Measurements from ENCODE around the gene MAGI2.
"Not testable (repeated sequence)": the region's sequence is repeated elsewhere in the genome, so short reads cannot be mapped to it uniquely, and the experiment has no call there.

The MAGI2 gene

DNA sequence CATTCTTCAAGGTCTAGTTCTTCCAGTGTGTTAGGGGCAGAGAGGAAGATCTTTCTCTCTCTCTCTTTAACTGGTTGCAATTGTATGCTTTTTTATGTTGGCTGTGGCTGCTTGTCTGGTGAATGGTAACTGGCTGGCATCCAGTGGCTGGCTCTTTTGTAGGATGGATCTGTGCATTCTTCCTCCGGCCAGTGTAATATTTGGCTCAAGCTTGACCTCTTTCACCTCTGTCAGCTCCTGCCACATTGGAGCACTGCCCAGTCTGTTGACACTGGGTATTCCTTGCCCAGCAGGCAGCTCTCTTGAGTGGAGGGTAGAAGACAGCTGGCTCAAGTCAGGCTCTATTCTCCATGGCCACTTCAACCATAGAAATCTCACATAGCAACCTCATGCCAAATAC, 1126.6 kb downstream of the MAGI2 start:
- DNase-seq = no peak

DNA sequence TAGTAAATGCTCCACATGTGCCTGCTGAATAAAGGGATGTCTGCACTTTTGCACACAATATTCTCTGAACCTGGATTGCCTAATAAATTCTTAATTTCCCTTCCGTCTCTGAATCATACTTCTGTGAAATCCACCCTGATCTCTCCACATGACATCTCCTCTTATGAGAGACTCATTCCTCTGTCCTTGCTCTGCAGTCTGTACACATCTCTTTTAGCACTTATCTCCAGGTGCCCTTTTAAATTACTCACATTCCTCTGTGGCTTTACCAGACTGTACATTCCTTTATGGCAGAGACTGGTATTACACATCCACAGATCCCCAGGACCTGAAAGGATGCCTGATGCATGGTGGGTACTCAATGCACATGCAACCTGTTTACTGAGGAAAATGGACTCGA, 1127.3 kb downstream of the MAGI2 start:
- no peak for DNase-seq

DNA sequence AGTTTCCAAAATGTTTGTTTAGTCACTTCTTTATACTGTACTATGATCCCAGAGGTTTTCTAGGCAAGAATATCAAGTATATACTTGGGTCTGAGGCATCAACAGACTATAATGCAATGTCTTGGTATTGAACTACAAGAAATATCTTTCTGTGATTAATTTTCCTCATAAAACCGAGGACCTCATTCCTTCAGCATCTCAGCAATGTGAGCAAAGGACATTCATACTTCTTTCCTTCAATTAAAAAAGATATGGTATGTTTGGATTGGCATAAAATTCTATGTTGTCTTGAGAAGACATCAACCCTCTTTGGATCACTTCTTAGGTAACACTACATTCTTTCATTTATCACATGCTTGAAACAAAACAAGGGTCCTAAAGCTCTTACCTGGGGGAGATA, 1130.3 kb downstream of the MAGI2 start:
- no peak for DNase-seq

DNA sequence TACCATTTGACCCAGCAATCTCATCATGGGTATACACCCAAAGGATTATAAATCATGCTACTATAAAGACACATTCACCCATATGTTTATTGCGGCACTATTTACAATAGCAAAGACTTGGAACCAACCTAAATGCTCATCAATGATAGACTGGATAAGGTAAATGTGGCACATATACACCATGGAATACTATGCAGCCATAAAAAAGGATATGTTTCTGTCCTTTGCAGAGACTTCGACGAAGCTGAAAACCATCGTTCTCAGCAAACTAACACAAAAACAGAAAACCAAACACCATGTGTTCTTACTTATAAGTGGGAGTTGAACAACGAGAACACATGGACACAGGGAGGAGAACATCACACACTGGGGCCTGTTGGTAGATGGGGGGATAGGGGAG, 1131.2 kb downstream of the MAGI2 start:
- not testable (repeated sequence) for DNase-seq

DNA sequence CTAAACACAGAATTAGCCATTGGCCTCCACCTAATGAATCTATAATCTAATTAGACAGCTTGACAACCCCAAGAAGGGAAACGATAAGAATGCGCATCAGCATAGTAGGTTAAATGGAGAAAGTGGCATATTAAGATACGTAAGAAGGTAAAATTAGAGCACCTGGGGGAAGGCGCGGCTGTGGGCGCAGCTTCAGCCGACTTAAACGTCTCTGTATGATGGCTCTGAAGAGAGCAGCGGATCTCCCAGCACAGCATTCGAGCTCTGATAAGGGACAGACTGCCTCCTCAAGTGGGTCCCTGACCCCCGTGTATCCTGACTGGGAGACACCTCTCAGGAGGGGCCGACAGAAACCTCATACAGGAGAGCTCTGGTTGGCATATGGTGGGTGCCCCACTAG, 1136.1 kb downstream of the MAGI2 start:
- DNase-seq = no peak

DNA sequence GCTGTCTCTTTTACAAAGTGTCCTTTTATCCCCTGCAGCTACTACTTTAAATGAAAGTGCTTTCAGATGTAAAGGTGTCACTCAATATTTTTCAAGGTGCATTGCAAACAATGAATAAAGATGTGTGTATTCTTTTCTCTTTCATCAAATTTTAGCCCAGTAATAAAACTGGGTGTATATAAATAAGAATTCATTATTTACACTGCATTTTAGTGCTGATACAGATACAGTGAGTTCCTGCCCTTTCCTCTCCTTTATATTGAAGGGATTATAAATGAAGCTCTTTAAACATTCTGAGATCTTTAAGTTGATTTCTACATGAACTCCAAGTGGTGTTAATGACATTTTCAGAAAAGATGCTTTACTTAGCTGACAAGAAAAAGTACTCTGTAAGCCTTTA, 1137.4 kb downstream of the MAGI2 start:
- DNase-seq = no peak

DNA sequence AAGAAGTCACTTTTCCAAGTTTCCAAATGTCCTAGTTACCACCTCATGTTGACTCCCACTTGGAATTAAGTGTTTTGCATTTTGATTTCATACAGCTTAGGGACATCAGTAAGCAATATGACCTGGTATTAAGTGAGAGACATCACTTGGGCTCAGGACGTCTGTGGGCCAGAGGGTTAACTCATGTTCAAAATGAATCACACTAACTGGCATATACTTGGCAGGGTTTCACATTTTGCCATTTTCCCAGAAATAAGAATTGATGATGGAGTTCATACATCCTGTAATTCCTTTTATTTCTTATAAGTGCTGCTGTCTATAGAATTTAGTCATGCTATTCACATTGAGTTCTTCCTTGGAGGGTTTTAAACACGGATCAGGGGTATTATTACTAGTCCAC, 1138.3 kb downstream of the MAGI2 start:
- DNase-seq = no peak

DNA sequence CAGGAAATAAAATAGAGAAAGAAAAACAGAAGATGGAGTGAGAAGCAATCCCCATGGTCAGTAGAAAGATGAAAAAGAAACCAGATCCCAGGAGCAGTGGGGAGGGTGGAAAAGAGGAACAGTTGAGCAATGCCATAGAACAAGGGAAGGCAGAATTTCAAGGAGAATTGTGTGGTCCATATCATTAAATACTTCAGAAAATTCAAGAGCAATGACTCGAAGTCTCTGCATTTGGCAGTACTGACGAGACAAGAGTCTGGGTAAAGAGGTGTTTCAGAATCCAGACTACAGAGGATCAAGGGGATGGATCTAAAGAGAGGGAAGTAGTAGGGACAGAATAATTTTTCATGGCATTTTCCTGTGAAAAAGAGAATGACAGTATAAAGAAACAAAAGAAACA, 1142.3 kb downstream of the MAGI2 start:
- no peak for DNase-seq

DNA sequence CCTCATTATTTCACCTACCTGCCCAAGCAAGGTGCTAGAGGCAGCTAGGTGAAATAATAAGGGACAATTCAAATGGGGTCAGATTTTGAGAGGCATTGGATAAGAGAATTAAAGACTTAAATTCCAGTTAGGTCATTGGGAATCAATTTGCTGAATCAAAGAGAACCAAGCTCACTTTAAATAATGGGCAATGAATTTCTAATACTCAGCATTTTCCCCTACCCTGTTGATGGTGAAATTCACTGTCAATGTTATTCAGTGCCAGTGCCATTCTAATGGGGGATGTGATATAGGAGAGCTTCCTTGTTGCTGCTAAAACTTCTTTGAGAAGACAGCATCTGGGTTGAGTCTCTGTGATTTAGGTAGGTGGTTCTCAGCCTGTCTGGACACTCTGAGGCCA, 1145.6 kb downstream of the MAGI2 start:
- DNase-seq = no peak

DNA sequence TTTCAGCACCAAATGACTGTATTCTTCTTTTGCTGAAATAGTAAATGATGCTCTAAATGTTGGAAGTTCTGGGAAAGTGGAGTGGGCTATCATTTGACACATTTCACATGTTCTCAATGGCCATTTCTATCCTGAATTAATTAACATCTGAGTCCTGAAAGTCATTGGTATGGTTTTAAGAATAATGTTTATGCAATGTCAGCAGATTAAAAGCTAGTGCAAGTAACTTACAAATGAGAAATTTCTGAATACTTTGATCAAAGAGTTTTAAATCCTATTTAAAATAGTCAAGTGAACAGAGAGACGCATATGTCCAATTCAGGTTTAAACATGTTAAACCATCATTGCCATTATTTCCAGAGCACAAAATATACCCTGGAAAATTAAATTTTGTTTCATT, 1146.8 kb downstream of the MAGI2 start:
- no peak for DNase-seq

DNA sequence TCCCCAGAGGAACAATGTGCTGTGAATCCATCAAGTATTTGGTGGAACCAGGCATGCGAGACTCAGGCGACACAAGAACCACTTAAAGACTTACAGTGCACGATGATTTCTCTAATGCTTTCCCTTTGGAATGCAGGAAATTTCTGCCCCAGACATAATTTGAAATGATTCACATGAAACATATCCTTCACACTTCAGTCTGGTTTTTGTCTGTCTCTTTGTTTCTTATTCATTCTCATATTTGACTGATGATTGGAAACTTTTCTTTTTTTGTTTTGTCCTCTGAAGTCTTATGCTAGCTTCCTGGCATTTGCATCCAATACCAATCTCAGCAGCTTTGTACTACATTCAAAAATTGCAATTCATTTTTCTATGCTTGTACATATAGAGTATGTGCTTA, 1152.1 kb downstream of the MAGI2 start:
- no peak for DNase-seq

DNA sequence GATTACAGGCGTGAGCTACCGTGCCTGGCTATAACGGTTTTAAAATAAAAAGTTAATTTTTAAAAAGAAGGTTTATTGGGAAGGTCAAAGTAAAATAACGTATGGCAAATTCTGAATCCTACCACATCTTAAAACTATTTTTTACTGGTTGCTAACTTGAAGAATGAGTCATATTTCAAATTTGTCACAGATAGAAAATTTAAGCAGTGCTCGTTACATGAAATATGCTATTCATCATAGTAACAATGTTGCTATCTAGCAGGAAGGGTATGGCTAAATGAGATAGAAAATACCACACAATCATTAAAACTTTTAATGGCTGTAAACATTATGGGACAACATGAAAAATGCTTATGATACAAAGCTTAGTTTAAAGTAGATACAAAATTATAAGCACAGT, 1154.4 kb downstream of the MAGI2 start:
- no peak for DNase-seq

DNA sequence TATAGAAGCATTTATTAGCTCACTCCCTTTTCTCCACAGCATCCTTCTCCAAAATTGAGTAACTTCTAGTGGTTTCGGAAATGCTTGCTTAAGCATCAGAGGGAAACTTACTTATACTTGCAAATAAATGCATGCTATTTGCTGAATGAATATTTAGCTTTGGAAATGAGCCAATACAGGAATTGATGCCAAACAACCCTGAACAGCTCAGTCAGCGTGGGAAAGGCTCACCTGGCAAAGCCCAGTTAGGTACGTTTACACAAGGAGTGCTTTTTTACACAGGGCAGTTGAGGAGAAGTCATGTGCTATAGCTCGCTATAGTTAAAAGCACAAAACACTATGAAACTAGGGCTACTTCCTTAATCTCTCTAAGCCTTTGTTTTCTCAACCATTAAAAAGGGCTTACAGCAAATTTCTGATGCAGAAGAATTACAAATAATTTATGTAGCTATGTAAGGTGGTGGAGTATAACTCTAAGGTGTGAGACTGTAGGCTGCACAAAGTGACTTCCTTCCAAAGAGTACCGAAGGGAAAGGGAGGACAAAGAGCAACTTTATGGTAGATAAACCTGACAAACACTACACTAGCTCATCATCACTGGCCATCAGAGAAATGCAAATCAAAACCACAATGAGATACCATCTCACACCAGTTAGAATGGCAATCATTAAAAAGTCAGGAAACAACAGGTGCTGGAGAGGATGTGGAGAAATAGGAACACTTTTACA, 1156.7 kb downstream of the MAGI2 start:
- no peak for DNase-seq

DNA sequence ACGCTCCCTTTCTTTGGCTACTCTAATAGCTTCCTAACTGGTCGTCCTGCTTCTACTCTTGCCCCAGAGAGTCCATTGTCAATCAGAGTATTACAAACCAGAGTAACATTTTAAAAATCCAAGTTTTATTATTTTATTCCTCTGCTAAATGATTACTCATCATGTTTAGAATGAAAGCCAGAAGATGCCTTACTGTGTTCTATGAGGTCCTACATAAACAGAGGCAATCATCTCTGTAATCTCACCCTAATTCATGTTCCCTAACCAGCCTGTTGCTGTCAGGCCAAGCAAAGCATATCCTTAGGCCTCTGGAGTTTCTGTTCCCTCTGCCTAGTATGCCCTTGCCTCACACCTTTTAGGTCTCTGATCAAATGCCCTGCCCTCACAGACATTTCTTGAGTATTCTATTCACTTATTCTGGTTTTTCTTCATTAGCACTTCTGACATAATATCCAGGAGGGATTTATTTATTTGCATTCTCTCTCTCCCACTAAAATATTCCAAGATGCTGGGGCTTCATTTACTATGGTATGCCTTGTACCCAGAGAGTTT, 1157.3 kb downstream of the MAGI2 start:
- no peak for DNase-seq

DNA sequence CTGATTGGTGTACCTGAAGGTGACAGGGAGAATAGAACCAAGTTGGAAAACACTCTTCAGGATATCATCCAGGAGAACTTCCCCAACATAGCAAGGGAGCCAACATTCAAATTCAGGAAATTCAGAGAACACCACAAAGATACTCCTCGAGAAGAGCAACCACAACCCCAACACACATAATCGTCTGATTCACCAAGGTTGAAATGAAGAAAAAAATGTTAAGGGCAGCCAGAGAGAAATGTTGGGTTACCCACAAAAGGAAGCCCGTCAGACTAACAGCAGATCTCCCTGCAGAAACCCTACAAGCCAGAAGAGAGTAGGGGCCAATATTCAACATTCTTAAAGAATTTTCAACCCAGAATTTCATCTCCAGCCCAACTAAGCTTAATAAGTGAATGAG, 1164.0 kb downstream of the MAGI2 start:
- not testable (repeated sequence) for DNase-seq

DNA sequence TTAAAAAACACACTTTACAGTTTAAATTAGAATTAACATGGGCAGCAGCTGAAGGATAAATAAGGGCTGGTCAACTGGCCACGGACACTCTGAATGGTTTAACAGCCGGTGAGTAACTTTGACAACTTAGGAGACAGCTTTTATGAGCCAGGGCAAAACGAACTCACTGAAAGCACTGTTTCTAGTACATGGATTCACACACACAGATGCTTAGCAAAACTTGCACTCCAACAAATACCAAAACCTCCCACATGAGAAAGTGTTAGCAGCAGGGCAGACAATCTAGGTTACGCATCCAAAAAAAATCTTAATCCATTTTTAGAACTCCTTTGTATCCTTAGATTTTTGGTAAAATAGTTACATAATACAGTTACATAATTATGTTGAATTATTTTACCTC, 1168.5 kb downstream of the MAGI2 start:
- no peak for DNase-seq

DNA sequence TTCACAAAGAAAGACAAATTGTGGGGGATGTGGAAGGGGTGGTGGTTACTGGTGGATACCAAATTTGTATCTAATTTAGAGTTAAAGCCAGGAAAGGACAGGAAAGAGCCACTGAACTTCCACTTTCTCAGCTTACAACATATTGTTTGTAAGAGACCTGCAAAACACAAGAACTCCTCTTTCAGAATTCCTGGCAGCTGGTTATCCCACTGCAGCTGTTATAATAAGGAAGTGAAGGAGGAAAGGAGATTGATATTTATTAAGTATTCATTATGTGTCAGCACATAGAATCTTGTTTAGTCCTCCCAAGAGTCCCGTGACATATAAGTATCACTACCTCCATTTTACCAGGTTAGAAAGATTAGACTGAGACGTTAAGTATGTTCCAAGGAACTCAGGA, 1173.2 kb downstream of the MAGI2 start:
- no peak for DNase-seq

DNA sequence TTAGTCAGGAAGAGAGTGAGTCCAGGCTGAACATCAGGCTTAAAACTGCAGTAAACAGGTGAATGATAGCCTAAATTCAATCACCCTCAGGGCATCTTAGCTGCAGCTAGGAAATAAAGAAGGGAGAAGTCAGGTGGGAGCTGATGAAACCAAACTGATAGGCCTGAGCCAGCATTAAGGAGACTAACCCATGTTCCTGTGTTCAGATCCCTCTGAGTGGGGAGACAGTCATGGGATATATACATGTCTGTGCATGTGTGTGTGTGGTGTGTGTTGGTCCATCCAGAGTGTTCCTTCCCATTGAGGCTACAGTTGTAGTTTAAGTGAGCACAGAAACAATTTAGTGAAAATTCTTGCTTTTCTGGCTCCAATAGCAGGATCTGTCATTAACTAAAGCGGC, 1174.0 kb downstream of the MAGI2 start:
- no peak for DNase-seq

DNA sequence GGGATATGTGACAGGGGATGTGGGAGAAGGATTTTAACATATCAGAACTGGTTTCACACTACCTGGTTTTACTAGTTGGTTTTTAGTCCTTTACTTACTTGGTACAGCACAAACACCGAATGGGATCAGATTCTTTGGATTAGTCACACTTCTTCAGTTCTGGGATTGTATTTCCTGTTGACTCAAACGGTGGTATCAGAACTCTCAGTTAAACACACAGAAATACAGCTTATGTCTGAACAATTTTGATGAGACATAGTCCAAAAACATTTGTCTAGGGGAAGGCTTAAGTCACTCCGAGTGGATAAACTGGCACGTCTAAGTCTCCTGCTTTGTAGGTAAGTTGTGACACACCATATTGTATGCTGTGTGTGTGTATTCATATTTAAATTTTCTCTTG, 1174.4 kb downstream of the MAGI2 start:
- no peak for DNase-seq

DNA sequence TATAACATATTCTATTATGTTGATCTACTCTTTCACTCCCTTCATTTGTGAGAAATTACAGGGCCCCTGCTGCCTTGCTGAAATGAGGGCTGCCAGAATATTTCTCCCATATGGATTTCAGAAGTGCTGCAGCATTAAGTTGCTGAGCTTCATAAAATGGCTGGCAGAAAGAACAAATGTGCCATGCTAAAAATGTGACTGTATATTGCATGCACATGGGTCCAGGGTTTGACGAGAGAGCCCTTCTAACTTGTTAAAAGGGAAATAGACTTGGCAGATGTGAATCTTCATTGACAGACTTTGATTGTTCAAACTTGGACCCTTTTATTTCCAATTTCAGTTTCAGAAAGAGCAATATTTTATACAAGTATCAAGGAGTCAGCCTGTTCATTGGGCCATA, 1186.3 kb downstream of the MAGI2 start:
- DNase-seq = no peak

DNA sequence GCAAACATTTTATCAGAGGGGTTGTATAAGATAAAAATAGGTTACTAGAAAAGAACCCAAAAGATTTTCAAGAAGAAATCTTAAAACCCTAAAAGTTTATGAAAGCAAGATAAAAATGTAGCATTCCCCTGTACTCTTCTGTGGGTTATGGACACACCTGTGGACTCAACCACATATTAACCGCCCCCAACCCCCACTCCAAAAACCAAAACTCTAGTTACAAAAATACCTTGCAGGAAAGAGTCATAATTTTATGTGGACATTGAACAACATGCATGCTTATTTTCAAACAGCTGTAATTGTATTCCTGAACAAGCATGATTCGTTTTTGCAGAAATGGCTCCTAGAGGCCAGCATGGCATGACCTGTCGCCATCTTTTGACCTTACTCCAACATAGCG, 1188.0 kb downstream of the MAGI2 start:
- DNase-seq = no peak

DNA sequence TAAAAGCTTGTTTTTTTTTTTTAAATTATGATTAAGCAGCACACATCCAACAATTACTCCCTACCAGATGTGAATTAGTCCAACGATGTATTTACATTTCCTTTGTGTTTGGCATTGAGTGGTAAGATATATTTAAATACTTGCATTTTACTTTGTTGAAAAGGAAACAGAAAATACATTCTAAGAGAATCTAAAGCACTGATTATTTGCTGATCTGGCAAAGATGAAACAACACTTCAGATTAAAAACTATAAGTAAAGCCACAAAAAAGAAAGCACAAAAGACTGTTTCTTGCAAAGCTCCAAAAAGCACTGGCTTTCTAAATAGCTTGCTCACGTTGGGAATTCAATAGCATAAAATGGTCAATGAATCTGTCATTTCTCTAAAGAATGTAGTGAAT, 1188.4 kb downstream of the MAGI2 start:
- no peak for DNase-seq

DNA sequence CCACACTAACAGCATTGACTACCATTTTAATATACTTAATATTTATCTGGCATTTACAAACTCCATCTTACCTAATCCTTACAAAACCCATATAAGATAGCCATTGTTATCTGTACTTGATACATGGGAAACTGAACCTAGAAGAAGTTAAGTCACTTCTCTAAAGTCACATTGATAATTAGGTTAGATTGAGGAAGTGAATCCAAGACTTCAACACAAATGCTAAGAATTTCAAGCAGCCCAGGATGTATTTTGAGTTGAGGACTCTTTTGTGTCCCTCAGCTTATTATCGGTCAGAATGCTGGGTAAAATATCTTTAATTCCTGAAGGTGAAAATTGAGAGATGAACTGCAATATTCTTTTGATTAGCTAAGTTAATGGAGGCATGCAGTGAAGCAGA, 1189.4 kb downstream of the MAGI2 start:
- DNase-seq = no peak

DNA sequence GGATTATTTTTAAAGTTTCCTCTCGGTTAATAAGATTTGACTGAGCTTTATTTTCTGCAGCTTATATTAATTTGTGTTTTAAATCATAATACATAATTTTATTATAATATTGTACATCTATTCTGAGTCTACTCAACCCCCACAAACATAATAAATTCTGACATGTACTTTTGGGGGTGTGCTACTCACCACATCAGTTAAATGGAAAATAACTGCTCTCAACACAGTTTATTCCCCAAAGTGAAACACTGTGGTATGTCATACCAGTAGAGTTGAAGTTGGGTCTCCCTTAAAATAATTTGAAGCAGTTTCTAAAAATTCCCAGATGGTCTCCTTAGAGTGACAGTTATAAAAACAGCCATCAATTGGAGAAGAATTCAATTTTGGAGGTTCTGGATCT, 1191.7 kb downstream of the MAGI2 start:
- no peak for DNase-seq

DNA sequence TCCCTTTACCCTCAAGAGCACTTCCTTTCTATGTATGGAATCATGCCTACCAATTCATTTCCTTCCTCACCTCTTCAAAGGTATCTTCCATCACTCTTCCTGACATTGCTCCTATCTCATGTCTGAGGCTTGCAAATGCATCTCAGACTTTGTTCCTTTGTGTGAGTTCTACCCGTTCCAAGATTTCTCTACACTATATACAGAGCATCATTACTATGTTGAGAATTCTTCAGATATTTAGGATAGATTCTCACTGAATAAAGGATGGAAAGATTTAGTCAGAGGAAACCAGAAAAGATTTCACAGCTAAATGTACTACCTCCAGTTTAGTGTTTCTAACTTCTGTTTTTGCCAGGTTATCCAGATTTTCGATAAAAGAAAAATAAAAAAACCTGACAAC, 1192.2 kb downstream of the MAGI2 start:
- DNase-seq = no peak
